ENCODE measurements around the gene MCF2L2.

DNA sequence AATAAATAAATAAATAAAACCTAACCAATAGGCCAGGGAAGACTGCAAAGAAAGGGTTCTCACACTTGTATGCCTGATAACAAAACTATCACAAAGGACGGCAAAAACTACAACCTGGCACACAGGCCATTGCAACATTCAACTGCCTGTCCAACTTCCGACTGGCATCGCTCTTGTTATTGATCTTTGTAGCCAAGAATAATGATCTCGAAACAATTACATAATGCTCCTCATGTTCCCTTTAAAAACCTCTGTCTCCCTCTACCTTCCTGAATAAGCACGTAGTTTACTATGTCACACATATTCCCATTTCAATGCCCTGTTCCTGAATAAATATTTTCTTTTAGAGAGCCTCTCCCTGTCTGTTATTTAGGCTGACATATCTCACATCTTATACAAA is 101.1 kb downstream of the MCF2L2 start:
- TF ChIP-seq, protein P1, sequence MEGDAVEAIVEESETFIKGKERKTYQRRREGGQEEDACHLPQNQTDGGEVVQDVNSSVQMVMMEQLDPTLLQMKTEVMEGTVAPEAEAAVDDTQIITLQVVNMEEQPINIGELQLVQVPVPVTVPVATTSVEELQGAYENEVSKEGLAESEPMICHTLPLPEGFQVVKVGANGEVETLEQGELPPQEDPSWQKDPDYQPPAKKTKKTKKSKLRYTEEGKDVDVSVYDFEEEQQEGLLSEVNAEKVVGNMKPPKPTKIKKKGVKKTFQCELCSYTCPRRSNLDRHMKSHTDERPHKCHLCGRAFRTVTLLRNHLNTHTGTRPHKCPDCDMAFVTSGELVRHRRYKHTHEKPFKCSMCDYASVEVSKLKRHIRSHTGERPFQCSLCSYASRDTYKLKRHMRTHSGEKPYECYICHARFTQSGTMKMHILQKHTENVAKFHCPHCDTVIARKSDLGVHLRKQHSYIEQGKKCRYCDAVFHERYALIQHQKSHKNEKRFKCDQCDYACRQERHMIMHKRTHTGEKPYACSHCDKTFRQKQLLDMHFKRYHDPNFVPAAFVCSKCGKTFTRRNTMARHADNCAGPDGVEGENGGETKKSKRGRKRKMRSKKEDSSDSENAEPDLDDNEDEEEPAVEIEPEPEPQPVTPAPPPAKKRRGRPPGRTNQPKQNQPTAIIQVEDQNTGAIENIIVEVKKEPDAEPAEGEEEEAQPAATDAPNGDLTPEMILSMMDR (tag by site-specific recombination; IDR thresholded peaks at IDR 0.05) = no peak
- TF ChIP-seq ZNF112 (tag by site-specific recombination; IDR thresholded peaks at IDR 0.05) = no peak
- TF ChIP-seq TRIM28 (IDR thresholded peaks at IDR 0.05; ENCODE audit: borderline replicate concordance, low read length) = no peak
- TF ChIP-seq ZNF704 (tag by site-specific recombination; IDR thresholded peaks at IDR 0.05) = no peak
- TF ChIP-seq ZNF510 (tag by site-specific recombination; IDR thresholded peaks at IDR 0.05; ENCODE audit: insufficient replicate concordance) = no peak
- TF ChIP-seq, protein P2, sequence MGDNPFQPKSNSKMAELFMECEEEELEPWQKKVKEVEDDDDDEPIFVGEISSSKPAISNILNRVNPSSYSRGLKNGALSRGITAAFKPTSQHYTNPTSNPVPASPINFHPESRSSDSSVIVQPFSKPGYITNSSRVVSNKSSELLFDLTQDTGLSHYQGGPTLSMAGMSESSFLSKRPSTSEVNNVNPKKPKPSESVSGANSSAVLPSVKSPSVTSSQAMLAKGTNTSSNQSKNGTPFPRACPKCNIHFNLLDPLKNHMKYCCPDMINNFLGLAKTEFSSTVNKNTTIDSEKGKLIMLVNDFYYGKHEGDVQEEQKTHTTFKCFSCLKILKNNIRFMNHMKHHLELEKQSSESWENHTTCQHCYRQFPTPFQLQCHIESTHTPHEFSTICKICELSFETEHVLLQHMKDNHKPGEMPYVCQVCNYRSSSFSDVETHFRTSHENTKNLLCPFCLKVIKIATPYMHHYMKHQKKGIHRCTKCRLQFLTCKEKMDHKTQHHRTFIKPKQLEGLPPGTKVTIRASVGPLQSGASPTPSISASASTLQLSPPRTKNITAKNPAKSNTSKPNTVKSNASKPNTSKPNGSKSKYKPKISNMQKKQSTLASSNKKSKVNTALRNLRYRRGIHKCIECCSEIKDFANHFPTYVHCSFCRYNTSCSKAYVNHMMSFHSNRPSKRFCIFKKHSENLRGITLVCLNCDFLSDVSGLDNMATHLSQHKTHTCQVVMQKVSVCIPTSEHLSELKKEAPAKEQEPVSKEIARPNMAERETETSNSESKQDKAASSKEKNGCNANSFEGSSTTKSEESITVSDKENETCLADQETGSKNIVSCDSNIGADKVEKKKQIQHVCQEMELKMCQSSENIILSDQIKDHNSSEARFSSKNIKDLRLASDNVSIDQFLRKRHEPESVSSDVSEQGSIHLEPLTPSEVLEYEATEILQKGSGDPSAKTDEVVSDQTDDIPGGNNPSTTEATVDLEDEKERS (tag by site-specific recombination; IDR thresholded peaks at IDR 0.05) = no peak
- no peak for TF ChIP-seq ZNF138 (tag by site-specific recombination; IDR thresholded peaks at IDR 0.05; ENCODE audit: borderline replicate concordance)
- TF ChIP-seq, protein P3, sequence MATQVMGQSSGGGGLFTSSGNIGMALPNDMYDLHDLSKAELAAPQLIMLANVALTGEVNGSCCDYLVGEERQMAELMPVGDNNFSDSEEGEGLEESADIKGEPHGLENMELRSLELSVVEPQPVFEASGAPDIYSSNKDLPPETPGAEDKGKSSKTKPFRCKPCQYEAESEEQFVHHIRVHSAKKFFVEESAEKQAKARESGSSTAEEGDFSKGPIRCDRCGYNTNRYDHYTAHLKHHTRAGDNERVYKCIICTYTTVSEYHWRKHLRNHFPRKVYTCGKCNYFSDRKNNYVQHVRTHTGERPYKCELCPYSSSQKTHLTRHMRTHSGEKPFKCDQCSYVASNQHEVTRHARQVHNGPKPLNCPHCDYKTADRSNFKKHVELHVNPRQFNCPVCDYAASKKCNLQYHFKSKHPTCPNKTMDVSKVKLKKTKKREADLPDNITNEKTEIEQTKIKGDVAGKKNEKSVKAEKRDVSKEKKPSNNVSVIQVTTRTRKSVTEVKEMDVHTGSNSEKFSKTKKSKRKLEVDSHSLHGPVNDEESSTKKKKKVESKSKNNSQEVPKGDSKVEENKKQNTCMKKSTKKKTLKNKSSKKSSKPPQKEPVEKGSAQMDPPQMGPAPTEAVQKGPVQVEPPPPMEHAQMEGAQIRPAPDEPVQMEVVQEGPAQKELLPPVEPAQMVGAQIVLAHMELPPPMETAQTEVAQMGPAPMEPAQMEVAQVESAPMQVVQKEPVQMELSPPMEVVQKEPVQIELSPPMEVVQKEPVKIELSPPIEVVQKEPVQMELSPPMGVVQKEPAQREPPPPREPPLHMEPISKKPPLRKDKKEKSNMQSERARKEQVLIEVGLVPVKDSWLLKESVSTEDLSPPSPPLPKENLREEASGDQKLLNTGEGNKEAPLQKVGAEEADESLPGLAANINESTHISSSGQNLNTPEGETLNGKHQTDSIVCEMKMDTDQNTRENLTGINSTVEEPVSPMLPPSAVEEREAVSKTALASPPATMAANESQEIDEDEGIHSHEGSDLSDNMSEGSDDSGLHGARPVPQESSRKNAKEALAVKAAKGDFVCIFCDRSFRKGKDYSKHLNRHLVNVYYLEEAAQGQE (tag by site-specific recombination; IDR thresholded peaks at IDR 0.05) = no peak
- no peak for TF ChIP-seq ZBTB21 (tag by site-specific recombination; IDR thresholded peaks at IDR 0.05)
- TF ChIP-seq ZNF140 (tag by site-specific recombination; IDR thresholded peaks at IDR 0.05) = no peak
- TF ChIP-seq ZBTB8A (tag by site-specific recombination; IDR thresholded peaks at IDR 0.05) = no peak
